HL-60 (cell line): ENCODE results near the gene USP43.

ENCODE experiments used
- DNase-seq, 2 experiments: peaks; one replicate each; pipeline ENCODE4 v3.0.0-alpha.2; 2010 to 2020; ENCODE audit warnings: low read depth in 1 of 2, low spot score in 1 of 2
- H3K27ac ChIP-seq: fragments of 250-450 bp; sonication (Bioruptor Pico); replicated peaks from 2 replicates; pipeline ENCODE4 v1.5.1; 2020; ENCODE audit warnings: mild to moderate bottlenecking, moderate library complexity
- H3K27me3 ChIP-seq: fragments of 250-450 bp; sonication (Bioruptor Pico); 2 replicates; pipeline ENCODE4 v1.5.1; 2021; ENCODE audit warnings: mild to moderate bottlenecking, moderate library complexity; ENCODE audit not compliant: insufficient read depth, poor library complexity, severe bottlenecking
- H3K4me3 ChIP-seq: replicated peaks from 2 replicates; pipeline ENCODE4 v1.5.1; 2011; ENCODE audit warnings: mild to moderate bottlenecking, control low read depth, low read length; ENCODE audit not compliant: insufficient read depth
- GABPA ChIP-seq: IDR thresholded peaks from 2 replicates; pipeline ENCODE4 v1.6.1; 2012; ENCODE audit warnings: low read depth
- POLR2AphosphoS5 ChIP-seq: IDR thresholded peaks from 2 replicates; pipeline ENCODE4 v1.6.1; 2012; ENCODE audit warnings: low read depth
- SPI1 ChIP-seq: IDR thresholded peaks from 2 replicates; pipeline ENCODE4 v1.6.1; 2012; ENCODE audit warnings: low read depth, mild to moderate bottlenecking, borderline replicate concordance
- TF ChIP-seq, protein P1 (sequence below): IDR thresholded peaks from one replicate; pipeline ENCODE4 v1.5.1; 2011; ENCODE audit warnings: low read length, control low read depth, inconsistent platforms; ENCODE audit not compliant: insufficient read depth
- TF ChIP-seq, protein P2 (sequence below): IDR thresholded peaks from 2 replicates; pipeline ENCODE4 v1.6.1; 2012; ENCODE audit warnings: low read depth; ENCODE audit not compliant: insufficient replicate concordance

The USP43 gene

DNA sequence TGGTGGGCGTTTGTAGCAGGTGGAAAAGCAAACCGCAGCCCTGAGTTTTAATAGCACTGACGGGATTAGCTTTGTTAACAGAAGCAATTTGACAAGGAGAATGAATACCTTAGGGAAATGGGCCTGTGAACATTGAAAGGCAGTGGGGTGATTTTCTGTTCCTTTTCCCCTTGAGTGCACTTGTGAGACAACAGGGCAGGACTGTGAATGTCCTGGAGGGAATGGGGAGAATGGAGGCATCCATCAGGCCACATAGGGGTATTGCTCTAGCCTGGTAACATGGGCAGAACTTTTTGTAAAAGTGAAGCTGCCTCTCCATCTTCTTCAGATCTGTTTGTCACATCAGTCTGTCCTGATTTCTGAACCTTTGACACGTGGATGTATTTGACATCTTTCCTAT lies 26.2 kb downstream of the USP43 start:
- Histone ChIP-seq H3K27ac (no peak overlapping the region), H3K27me3 (no peaks in the 10 kb centered on the region), H3K4me3 (no peak overlapping the region)
- TF ChIP-seq, protein P1, sequence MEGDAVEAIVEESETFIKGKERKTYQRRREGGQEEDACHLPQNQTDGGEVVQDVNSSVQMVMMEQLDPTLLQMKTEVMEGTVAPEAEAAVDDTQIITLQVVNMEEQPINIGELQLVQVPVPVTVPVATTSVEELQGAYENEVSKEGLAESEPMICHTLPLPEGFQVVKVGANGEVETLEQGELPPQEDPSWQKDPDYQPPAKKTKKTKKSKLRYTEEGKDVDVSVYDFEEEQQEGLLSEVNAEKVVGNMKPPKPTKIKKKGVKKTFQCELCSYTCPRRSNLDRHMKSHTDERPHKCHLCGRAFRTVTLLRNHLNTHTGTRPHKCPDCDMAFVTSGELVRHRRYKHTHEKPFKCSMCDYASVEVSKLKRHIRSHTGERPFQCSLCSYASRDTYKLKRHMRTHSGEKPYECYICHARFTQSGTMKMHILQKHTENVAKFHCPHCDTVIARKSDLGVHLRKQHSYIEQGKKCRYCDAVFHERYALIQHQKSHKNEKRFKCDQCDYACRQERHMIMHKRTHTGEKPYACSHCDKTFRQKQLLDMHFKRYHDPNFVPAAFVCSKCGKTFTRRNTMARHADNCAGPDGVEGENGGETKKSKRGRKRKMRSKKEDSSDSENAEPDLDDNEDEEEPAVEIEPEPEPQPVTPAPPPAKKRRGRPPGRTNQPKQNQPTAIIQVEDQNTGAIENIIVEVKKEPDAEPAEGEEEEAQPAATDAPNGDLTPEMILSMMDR, result no peak
- TF ChIP-seq SPI1 (no peak), POLR2AphosphoS5 (no peak), GABPA (no peak)
- TF ChIP-seq, protein P2, sequence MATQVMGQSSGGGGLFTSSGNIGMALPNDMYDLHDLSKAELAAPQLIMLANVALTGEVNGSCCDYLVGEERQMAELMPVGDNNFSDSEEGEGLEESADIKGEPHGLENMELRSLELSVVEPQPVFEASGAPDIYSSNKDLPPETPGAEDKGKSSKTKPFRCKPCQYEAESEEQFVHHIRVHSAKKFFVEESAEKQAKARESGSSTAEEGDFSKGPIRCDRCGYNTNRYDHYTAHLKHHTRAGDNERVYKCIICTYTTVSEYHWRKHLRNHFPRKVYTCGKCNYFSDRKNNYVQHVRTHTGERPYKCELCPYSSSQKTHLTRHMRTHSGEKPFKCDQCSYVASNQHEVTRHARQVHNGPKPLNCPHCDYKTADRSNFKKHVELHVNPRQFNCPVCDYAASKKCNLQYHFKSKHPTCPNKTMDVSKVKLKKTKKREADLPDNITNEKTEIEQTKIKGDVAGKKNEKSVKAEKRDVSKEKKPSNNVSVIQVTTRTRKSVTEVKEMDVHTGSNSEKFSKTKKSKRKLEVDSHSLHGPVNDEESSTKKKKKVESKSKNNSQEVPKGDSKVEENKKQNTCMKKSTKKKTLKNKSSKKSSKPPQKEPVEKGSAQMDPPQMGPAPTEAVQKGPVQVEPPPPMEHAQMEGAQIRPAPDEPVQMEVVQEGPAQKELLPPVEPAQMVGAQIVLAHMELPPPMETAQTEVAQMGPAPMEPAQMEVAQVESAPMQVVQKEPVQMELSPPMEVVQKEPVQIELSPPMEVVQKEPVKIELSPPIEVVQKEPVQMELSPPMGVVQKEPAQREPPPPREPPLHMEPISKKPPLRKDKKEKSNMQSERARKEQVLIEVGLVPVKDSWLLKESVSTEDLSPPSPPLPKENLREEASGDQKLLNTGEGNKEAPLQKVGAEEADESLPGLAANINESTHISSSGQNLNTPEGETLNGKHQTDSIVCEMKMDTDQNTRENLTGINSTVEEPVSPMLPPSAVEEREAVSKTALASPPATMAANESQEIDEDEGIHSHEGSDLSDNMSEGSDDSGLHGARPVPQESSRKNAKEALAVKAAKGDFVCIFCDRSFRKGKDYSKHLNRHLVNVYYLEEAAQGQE, result no peak
- DNase-seq, result no peak

DNA sequence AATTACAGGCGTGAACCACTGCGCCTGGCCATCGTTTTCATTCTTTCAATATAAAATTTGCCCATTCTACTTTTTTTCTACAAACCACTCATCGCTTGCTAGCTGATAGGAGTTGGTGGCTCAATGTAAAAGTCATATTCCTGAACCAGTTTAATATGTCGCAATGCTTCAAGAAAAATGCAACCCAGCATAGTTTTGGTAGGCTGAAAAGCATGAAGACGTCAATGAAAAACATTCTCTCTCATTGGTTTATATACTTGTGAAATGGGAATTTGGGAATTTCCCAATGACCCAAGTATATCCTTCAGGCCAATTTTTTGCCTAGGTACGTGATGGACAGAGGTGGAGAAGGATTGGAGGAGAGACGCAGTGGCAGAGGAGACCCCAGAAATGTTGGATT lies 26.9 kb downstream of the USP43 start:
- no peak for DNase-seq
- Histone ChIP-seq H3K4me3 (no peak overlapping the region), H3K27me3 (no peaks in the 10 kb centered on the region), H3K27ac (no peak overlapping the region)
- TF ChIP-seq POLR2AphosphoS5 (no peak), GABPA (no peak)
- TF ChIP-seq, protein P2, result no peak
- TF ChIP-seq, protein P1, result no peak

DNA sequence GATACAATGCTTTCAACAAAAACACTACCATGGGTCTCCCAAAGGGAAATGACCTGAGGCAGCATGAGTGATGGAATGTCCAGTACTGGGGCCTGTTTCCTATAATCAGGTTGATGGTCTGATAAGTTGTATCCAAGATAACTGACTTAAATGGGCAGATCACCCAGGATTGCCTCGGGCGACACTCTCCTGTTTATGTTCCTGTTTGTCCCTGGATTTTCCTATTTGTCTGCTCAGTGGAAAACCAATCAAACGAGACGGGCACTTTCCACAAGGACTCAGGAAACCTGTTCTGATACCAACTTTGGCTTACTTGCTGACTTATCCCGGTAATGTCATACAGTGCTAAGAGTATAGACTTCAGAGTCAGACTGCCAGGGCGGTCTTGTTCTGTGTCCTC lies 27.4 kb downstream of the USP43 start:
- Histone ChIP-seq H3K27me3 (no peaks in the 10 kb centered on the region), H3K27ac (no peak overlapping the region)
- no peak for DNase-seq

More for the DNA sequence above, 27.4 kb downstream of the USP43 start:
- TF ChIP-seq SPI1 (no peak), GABPA (no peak), POLR2AphosphoS5 (no peak)
- TF ChIP-seq, protein P2, result no peak
- TF ChIP-seq, protein P1, result no peak
- no peak overlapping the region for H3K4me3 ChIP-seq
